Body of pancreas (tissue), 4 donors: ENCODE measurements around the gene S1PR5. TPM values are rescaled to one million over a fixed set of nuclear protein-coding genes. Genes with fewer than 3 reads are reported as not detected.

ENCODE experiments used
- ATAC-seq: fragments of 150-250 bp; one replicate; pipeline ENCODE4 v1.9.1; 2016
- DNase-seq, 4 donors: peaks; one replicate each; pipeline ENCODE4 v3.0.0-alpha.2; 2019
- H3K27ac ChIP-seq, 4 donors: fragments of 200-600 bp; sonication (generic); 1 replicate in 3 of 4; 2 replicates in 1 of 4; pipeline versions ENCODE4 v1.5.1 to v1.6.1; 2016 to 2019; ENCODE audit warnings: mild to moderate bottlenecking in 1 of 4, mixed read lengths in 1 of 4, moderate library complexity in 1 of 4
- H3K27me3 ChIP-seq, 2 donors: fragments of 200-600 bp; sonication (generic); one replicate each; pipeline ENCODE4 v1.6.0; 2016; ENCODE audit warnings: mild to moderate bottlenecking in 1 of 2
- H3K36me3 ChIP-seq, 2 donors: fragments of 200-600 bp; sonication (generic); replicated peaks in 1 of 2; 2 replicates each; pipeline ENCODE4 v1.5.1; 2016; ENCODE audit warnings: low read depth in 2 of 2; ENCODE audit not compliant: insufficient read depth in 1 of 2
- H3K4me1 ChIP-seq: fragments of 200-600 bp; sonication (generic); one replicate; pipeline ENCODE4 v1.6.0; 2016
- H3K4me3 ChIP-seq, 2 donors: fragments of 200-600 bp; sonication (generic); 1 replicate in 1 of 2; 2 replicates in 1 of 2; pipeline ENCODE4 v1.5.1; 2016 to 2019
- H3K9me3 ChIP-seq, 3 donors: fragments of 200-600 bp; sonication (generic); 1 replicate in 2 of 3; 2 replicates in 1 of 3; pipeline ENCODE4 v1.5.1; 2016
- CTCF ChIP-seq, 7 experiments: fragments of 450-650 bp in 4 of 7; fragments of 200-600 bp in 3 of 7; sonication (generic) in 3 of 7; IDR thresholded peaks; one replicate each; pipeline ENCODE4 v1.5.1; 2016 to 2019; ENCODE audit warnings: antibody characterized with exemption in 7 of 7
- POLR2A ChIP-seq, 3 donors: fragments of 450-650 bp; IDR thresholded peaks; one replicate each; pipeline ENCODE4 v1.6.1; 2016; ENCODE audit warnings: antibody characterized with exemption in 3 of 3, mild to moderate bottlenecking in 2 of 3
- WGBS, 2 donors: methylation state at CpG; one replicate each; pipeline ENCODE4 v1.1.5; 2017; 5-methylcytosine and 5-hydroxymethylcytosine counted together
- intact Hi-C: fragments of 100-400 bp; cut with DNase I; formaldehyde crosslinking; loops from one replicate; pipeline ENCODE4 v1.15.1; 2023
- total RNA-seq, 2 donors: library from RNA; depleted of rRNA; stranded (reverse); fragments of >200 nt; gene quantifications; one replicate each; pipeline ENCODE4 v1.1.0, GENCODE V29; 2016

S1PR5 gene
- total RNA-seq, 2 donors from 2014 or later = 1.0 to 1.6 TPM

- no peaks in the 10 kb centered on the region for H3K27me3 ChIP-seq
- DNase-seq (no peak), ATAC-seq (no peak)
- H3K4me3 ChIP-seq = no peak overlapping the region
- no peak for TF ChIP-seq CTCF (IDR thresholded peaks at IDR 0.05)
- no peak for TF ChIP-seq POLR2A (IDR thresholded peaks at IDR 0.05)
- peaks cover 19% of the 10 kb centered on the region for H3K4me1 ChIP-seq
- WGBS, 2 donors = 92 to 93% methylated on average over 14 to 17 of the region's 18 CpGs
- no peaks in the 10 kb centered on the region for H3K9me3 ChIP-seq
- no peak overlapping the region for H3K27ac ChIP-seq
- intact Hi-C loops = no loop called here
- peaks cover 0 to 23% of the 10 kb centered on the region in 2 donors for H3K36me3 ChIP-seq
Measured at GRCh38 chr19:10548746-10549276, 31.6 kb upstream of the S1PR5 start.

- 93 to 100% methylated on average over 2 to 16 of the region's 17 CpGs for WGBS, 2 donors
- ATAC-seq = no peak
- no peaks in the 10 kb centered on the region for H3K27me3 ChIP-seq
- TF ChIP-seq CTCF (IDR thresholded peaks at IDR 0.05) (no peak), POLR2A (IDR thresholded peaks at IDR 0.05) (no peak)
- H3K27ac ChIP-seq = no peak overlapping the region
- DNase-seq = no peak
- peaks cover 26% of the 10 kb centered on the region for H3K4me1 ChIP-seq
- H3K36me3 ChIP-seq = peaks cover 0 to 16% of the 10 kb centered on the region in 2 donors
- H3K4me3 ChIP-seq = no peak overlapping the region
- intact Hi-C loops = no loop called here
- H3K9me3 ChIP-seq = no peaks in the 10 kb centered on the region
Measured at GRCh38 chr19:10546817-10547216, 29.6 kb upstream of the S1PR5 start.

GRCh38 chr19:10544753-10545251, 27.6 kb upstream of the S1PR5 start:
- no peak for TF ChIP-seq CTCF (IDR thresholded peaks at IDR 0.05)
- no peak for TF ChIP-seq POLR2A (IDR thresholded peaks at IDR 0.05)
- no peaks in the 10 kb centered on the region for H3K27me3 ChIP-seq
- ATAC-seq = no peak
- intact Hi-C loops = no loop called here
- H3K36me3 ChIP-seq = peaks cover 0 to 10% of the 10 kb centered on the region in 2 donors
- H3K27ac ChIP-seq = peak overlapping the region; percentile 77 to 98 (median 95)
- 0 to 33% methylated on average over 1 to 23 of the region's 23 CpGs for WGBS, 2 donors
- peak in 3 of 4 donors; percentile 27 to 52 (median 31) for DNase-seq
- no peaks in the 10 kb centered on the region for H3K9me3 ChIP-seq
- H3K4me1 ChIP-seq = peaks cover 26% of the 10 kb centered on the region
- H3K4me3 ChIP-seq = no peak overlapping the region

DNA sequence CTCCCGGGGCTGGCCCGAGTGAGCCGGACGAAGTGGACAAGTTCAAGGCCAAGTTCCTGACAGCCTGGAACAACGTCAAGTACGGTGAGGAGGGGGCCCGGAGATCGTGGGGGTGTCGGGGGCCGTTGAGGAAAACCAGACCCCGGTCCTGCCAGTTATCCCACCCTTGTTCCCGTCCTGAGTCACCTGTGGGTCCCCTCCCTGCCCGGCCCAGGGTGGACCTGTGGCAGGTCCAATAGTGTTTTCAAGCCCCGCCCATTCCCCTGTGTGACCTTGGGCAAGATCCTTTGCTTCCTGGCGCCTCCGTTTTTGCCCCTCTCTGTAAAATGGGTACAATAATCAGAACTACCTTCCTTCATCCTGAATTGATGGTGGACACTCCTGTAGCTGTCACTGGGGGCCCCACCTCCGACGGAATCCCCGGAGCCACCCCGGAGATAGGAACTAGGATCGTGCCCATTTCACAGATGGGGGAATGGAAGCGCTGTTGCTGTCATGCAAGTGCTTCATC, 27.1 kb upstream of the S1PR5 start:
- peak overlapping the region; percentile 78 to 95 for H3K4me3 ChIP-seq
- 17 to 30% methylated on average over 10 to 18 of the region's 22 CpGs for WGBS, 2 donors
- ATAC-seq = peak; percentile 20
- TF ChIP-seq POLR2A (IDR thresholded peaks at IDR 0.05) = no peak
- TF ChIP-seq CTCF (IDR thresholded peaks at IDR 0.05) = no peak
- H3K9me3 ChIP-seq = no peaks in the 10 kb centered on the region
- no peaks in the 10 kb centered on the region for H3K27me3 ChIP-seq
- DNase-seq = peak; percentile 72 to 78 (median 76)
- H3K36me3 ChIP-seq = peaks cover 0 to 8% of the 10 kb centered on the region in 2 donors
- intact Hi-C loops = no loop called here
- peaks cover 26% of the 10 kb centered on the region for H3K4me1 ChIP-seq
- peak overlapping the region; percentile 77 to 98 (median 95) for H3K27ac ChIP-seq
